Suprapubic skin (tissue), 4 donors: ENCODE measurements around the gene DHX35. TPM values are rescaled to one million over a fixed set of nuclear protein-coding genes. Genes with fewer than 3 reads are reported as not detected.

Source experiments
- DNase-seq, 2 donors: peaks; one replicate each; pipeline ENCODE4 v3.0.0-alpha.2; 2019; ENCODE audit warnings: low spot score in 2 of 2
- H3K27ac ChIP-seq: fragments of 200-600 bp; sonication (generic); one replicate; pipeline ENCODE4 v1.5.1; 2019
- H3K27me3 ChIP-seq: fragments of 200-600 bp; sonication (generic); one replicate; pipeline ENCODE4 v1.5.1; 2019
- H3K36me3 ChIP-seq: fragments of 200-600 bp; sonication (generic); one replicate; pipeline ENCODE4 v1.5.1; 2019
- H3K4me1 ChIP-seq: fragments of 200-600 bp; sonication (generic); one replicate; pipeline ENCODE4 v1.5.1; 2019
- H3K4me3 ChIP-seq: fragments of 200-600 bp; sonication (generic); one replicate; pipeline ENCODE4 v1.5.1; 2019; ENCODE audit warnings: mild to moderate bottlenecking
- H3K9me3 ChIP-seq: fragments of 200-600 bp; sonication (generic); one replicate; pipeline ENCODE4 v1.5.1; 2019
- CTCF ChIP-seq, 2 donors: fragments of 200-600 bp in 1 of 2; fragments of 450-650 bp in 1 of 2; sonication (generic) in 1 of 2; IDR thresholded peaks; one replicate each; pipeline ENCODE4 v1.5.1; 2016 to 2019; ENCODE audit warnings: antibody characterized with exemption in 2 of 2, mild to moderate bottlenecking in 1 of 2, moderate library complexity in 1 of 2
- EP300 ChIP-seq: sonication (generic); formaldehyde crosslinking; IDR thresholded peaks from one replicate; pipeline ENCODE4 v1.6.1; 2017; ENCODE audit warnings: antibody characterized with exemption
- POLR2A ChIP-seq, 2 donors: fragments of 450-650 bp; IDR thresholded peaks; one replicate each; pipeline ENCODE4 v1.6.1; 2017; ENCODE audit warnings: antibody characterized with exemption in 2 of 2, mild to moderate bottlenecking in 2 of 2, moderate library complexity in 2 of 2
- POLR2AphosphoS5 ChIP-seq, 3 donors: sonication (generic); formaldehyde crosslinking; IDR thresholded peaks; one replicate each; pipeline ENCODE4 v1.6.1; 2017; ENCODE audit warnings: antibody characterized with exemption in 3 of 3
- WGBS: methylation state at CpG from one replicate; pipeline ENCODE4 v1.1.5; 2018; 5-methylcytosine and 5-hydroxymethylcytosine counted together
- total RNA-seq, 4 donors: library from RNA; depleted of rRNA; stranded (reverse); fragments of >200 nt; gene quantifications; one replicate each; pipeline ENCODE4 v1.1.0, GENCODE V29; 2016

Gene DHX35
- total RNA-seq, 4 donors from 2014 or later, result 8.4 to 22.9 (median 11.9) TPM

- no peak overlapping the region for H3K27ac ChIP-seq
- DNase-seq, result no peak
- WGBS, result 86% methylated on average over 9 of the region's 9 CpGs
- no peak overlapping the region for H3K4me3 ChIP-seq
- no peaks in the 10 kb centered on the region for H3K36me3 ChIP-seq
- no peaks in the 10 kb centered on the region for H3K9me3 ChIP-seq
- H3K4me1 ChIP-seq, result no peaks in the 10 kb centered on the region
- no peak for TF ChIP-seq EP300
- no peak for TF ChIP-seq POLR2A (IDR thresholded peaks at IDR 0.05)
- no peak for TF ChIP-seq CTCF (IDR thresholded peaks at IDR 0.05)
- no peak for TF ChIP-seq POLR2AphosphoS5 (IDR thresholded peaks at IDR 0.05)
- H3K27me3 ChIP-seq, result peaks cover 11% of the 10 kb centered on the region
Measured at GRCh38 chr20:39059036-39059435, 96.9 kb downstream of the DHX35 start.

- no peak for TF ChIP-seq EP300
- no peak for TF ChIP-seq POLR2AphosphoS5 (IDR thresholded peaks at IDR 0.05)
- TF ChIP-seq POLR2A (IDR thresholded peaks at IDR 0.05), result no peak
- no peak for TF ChIP-seq CTCF (IDR thresholded peaks at IDR 0.05)
- Histone ChIP-seq H3K27me3 (peaks cover 29% of the 10 kb centered on the region), H3K4me1 (no peaks in the 10 kb centered on the region), H3K9me3 (no peaks in the 10 kb centered on the region), H3K4me3 (no peak overlapping the region), H3K27ac (no peak overlapping the region), H3K36me3 (no peaks in the 10 kb centered on the region)
- DNase-seq, result no peak
- 47% methylated on average over 14 of the region's 14 CpGs for WGBS
Measured at GRCh38 chr20:39066471-39067242, 104.5 kb downstream of the DHX35 start.

- H3K27me3 ChIP-seq, result peaks cover 37% of the 10 kb centered on the region
- no peak for DNase-seq
- H3K9me3 ChIP-seq, result no peaks in the 10 kb centered on the region
- H3K27ac ChIP-seq, result no peak overlapping the region
- WGBS, result 83% methylated on average over 5 of the region's 5 CpGs
- H3K4me3 ChIP-seq, result no peak overlapping the region
- no peaks in the 10 kb centered on the region for H3K36me3 ChIP-seq
- TF ChIP-seq CTCF (IDR thresholded peaks at IDR 0.05), result no peak
- TF ChIP-seq POLR2A (IDR thresholded peaks at IDR 0.05), result no peak
- no peak for TF ChIP-seq EP300
- no peak for TF ChIP-seq POLR2AphosphoS5 (IDR thresholded peaks at IDR 0.05)
- no peaks in the 10 kb centered on the region for H3K4me1 ChIP-seq
Measured at GRCh38 chr20:39067526-39068216, 105.5 kb downstream of the DHX35 start.

GRCh38 chr20:39069976-39070375 lies 107.8 kb downstream of the DHX35 start:
- H3K4me1 ChIP-seq, result no peaks in the 10 kb centered on the region
- H3K36me3 ChIP-seq, result no peaks in the 10 kb centered on the region
- 35% methylated on average over 6 of the region's 6 CpGs for WGBS
- no peaks in the 10 kb centered on the region for H3K9me3 ChIP-seq
- TF ChIP-seq EP300 (no peak), POLR2AphosphoS5 (IDR thresholded peaks at IDR 0.05) (no peak), POLR2A (IDR thresholded peaks at IDR 0.05) (no peak)
- no peak overlapping the region for H3K27ac ChIP-seq
- DNase-seq, result no peak
- H3K4me3 ChIP-seq, result no peak overlapping the region
- peaks cover 37% of the 10 kb centered on the region for H3K27me3 ChIP-seq

- Histone ChIP-seq H3K4me1 (no peaks in the 10 kb centered on the region), H3K27ac (no peak overlapping the region), H3K4me3 (no peak overlapping the region), H3K27me3 (peaks cover 37% of the 10 kb centered on the region), H3K9me3 (no peaks in the 10 kb centered on the region), H3K36me3 (no peaks in the 10 kb centered on the region)
- TF ChIP-seq POLR2AphosphoS5 (IDR thresholded peaks at IDR 0.05) (no peak), CTCF (IDR thresholded peaks at IDR 0.05) (no peak), POLR2A (IDR thresholded peaks at IDR 0.05) (no peak), EP300 (no peak)
- 55% methylated on average over 7 of the region's 7 CpGs for WGBS
- no peak for DNase-seq
Measured at GRCh38 chr20:39070484-39071231, 108.5 kb downstream of the DHX35 start.
